Fibroblast of lung (primary cell): Measurements from ENCODE around the gene LTBP4.
"Not testable (repeated sequence)": the region's sequence is repeated elsewhere in the genome, so short reads cannot be mapped to it uniquely, and the experiment has no call there.

Experiments
- EZH2 ChIP-seq: IDR thresholded peaks from 2 replicates; pipeline ENCODE4 v1.5.1; 2012; ENCODE audit warnings: low read length, control low read depth, mild to moderate bottlenecking; ENCODE audit errors: missing control alignments
- TF ChIP-seq, protein P1 (sequence below), 2 donors: IDR thresholded peaks in 1 of 2; conservative IDR thresholded peaks in 1 of 2; 1 replicate in 1 of 2; 2 replicates in 1 of 2; pipeline ENCODE4 v1.5.1; 2011 to 2012; ENCODE audit warnings: low read length in 2 of 2, control low read depth in 1 of 2, inconsistent platforms in 1 of 2, low read depth in 1 of 2, mild to moderate bottlenecking in 1 of 2

GRCh38 chr19:40624369-40625153, 23.4 kb downstream of the LTBP4 start:
- TF ChIP-seq, protein P1, sequence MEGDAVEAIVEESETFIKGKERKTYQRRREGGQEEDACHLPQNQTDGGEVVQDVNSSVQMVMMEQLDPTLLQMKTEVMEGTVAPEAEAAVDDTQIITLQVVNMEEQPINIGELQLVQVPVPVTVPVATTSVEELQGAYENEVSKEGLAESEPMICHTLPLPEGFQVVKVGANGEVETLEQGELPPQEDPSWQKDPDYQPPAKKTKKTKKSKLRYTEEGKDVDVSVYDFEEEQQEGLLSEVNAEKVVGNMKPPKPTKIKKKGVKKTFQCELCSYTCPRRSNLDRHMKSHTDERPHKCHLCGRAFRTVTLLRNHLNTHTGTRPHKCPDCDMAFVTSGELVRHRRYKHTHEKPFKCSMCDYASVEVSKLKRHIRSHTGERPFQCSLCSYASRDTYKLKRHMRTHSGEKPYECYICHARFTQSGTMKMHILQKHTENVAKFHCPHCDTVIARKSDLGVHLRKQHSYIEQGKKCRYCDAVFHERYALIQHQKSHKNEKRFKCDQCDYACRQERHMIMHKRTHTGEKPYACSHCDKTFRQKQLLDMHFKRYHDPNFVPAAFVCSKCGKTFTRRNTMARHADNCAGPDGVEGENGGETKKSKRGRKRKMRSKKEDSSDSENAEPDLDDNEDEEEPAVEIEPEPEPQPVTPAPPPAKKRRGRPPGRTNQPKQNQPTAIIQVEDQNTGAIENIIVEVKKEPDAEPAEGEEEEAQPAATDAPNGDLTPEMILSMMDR (conservative IDR thresholded peaks at IDR 0.05 in 1 of 2, IDR thresholded peaks at IDR 0.05 in 1 of 2; ENCODE audit: low read depth in 1 of 2, low read length in 2 of 2) = not testable (repeated sequence)
- not testable (repeated sequence) for TF ChIP-seq EZH2
